Measurements from ENCODE around the gene TLR7. TPM values are rescaled to one million over a fixed set of nuclear protein-coding genes. Genes with fewer than 3 reads are reported as not detected.

The TLR7 gene
- total and polyA plus RNA-seq, 9 of the 15 experiments (the other 6 are each of a cell fraction or from before 2014, with no cell fraction given): 0.04 to 0.13 (median 0.07) TPM; not detected in 6

DNA sequence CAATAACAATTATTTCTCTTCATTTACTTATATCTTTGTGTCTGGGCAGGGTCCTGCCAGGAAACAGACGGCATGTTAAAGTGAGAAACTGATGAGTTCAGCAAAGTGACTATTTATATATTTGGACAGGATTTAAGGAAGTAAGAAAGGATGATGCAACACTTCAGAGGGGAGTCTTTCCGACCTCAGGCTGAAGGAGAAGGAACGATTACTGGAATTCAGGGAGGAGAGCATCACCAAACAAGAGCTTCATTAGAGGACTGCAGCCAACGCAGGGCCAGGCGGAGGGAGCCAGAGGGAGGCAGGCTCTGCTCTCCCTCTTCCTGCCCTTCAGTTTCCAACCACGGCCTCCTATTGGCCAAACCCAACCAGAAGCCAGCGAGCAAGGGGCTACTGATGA lies 1.5 kb upstream of the TLR7 start (continued):
- TF ChIP-seq CEBPB (tag; IDR thresholded peaks at IDR 0.05) (peak; percentile 71), RBBP5 (IDR thresholded peaks at IDR 0.05; ENCODE audit: borderline replicate concordance, insufficient read depth, low read length, poor library complexity, severe bottlenecking) (no peak), ZNF778 (CRISPR knock-in tag; IDR thresholded peaks at IDR 0.05) (no peak), ZNF764 (CRISPR knock-in tag; IDR thresholded peaks at IDR 0.05; ENCODE audit: low read depth) (no peak), STAT5B (CRISPR knock-in tag; IDR thresholded peaks at IDR 0.05) (no peak)
- TF ChIP-seq, protein P1, sequence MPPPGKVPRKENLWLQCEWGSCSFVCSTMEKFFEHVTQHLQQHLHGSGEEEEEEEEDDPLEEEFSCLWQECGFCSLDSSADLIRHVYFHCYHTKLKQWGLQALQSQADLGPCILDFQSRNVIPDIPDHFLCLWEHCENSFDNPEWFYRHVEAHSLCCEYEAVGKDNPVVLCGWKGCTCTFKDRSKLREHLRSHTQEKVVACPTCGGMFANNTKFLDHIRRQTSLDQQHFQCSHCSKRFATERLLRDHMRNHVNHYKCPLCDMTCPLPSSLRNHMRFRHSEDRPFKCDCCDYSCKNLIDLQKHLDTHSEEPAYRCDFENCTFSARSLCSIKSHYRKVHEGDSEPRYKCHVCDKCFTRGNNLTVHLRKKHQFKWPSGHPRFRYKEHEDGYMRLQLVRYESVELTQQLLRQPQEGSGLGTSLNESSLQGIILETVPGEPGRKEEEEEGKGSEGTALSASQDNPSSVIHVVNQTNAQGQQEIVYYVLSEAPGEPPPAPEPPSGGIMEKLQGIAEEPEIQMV (tag; conservative IDR thresholded peaks at IDR 0.05; ENCODE audit: low read depth): no peak

DNA sequence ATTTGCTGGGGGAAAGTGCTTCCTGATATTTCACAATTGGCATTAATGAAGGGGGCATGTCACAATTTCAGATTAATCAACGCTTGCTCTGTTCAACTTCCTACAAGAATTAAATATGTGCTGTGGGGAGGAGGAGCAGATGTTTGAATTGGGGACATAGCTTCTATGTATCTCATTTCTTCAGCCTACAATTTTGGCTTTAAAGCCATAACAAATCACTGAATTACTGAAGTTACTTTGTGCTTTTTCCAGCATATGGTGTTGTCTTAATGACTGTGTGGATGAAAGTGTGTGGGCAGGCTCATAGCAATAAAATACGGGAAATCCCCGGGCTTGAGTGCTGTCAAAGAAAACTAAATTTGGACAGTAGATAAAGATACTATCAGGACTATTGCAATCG lies 813 bp downstream of the TLR7 start:
- Histone ChIP-seq H3K79me2 (ENCODE audit: control insufficient read depth, insufficient read depth, low read length) (no peaks in the 10 kb centered on the region), H4K20me1 (replicated peaks; ENCODE audit: control insufficient read depth, insufficient read depth, low read length) (no peaks in the 10 kb centered on the region), H3K9me1 (ENCODE audit: control insufficient read depth, insufficient read depth, low read length) (no peaks in the 10 kb centered on the region), H3K4me2 (ENCODE audit: insufficient read depth, low read length) (no peak overlapping the region), H3K36me3 (ENCODE audit: control insufficient read depth, insufficient read depth, low read length) (no peaks in the 10 kb centered on the region), H3K4me3 (no peak overlapping the region), H3K9me3 (replicated peaks; ENCODE audit: control insufficient read depth, insufficient read depth, low read depth, low read length) (no peaks in the 10 kb centered on the region), H3K4me1 (replicated peaks in 1 of 2; ENCODE audit: control insufficient read depth in 2 of 2, insufficient read depth in 2 of 2, low read length in 2 of 2) (no peaks in the 10 kb centered on the region; a peak in 1 of 5 replicates), H3K27me3 (ENCODE audit: control insufficient read depth in 2 of 2, insufficient read depth in 2 of 2, low read length in 2 of 2) (peaks cover 0 to 7% of the 10 kb centered on the region in 2 experiments; a peak in 1 of 5 replicates), H3K9ac (ENCODE audit: insufficient read depth in 1 of 2, low read depth in 2 of 2, low read length in 2 of 2) (no peak overlapping the region), H2AFZ (ENCODE audit: low read depth, low read length) (no peak overlapping the region), H3K27ac (ENCODE audit: extremely low read depth, low read depth, low read length) (no peak overlapping the region)
- 3% methylated on average over 4 of the region's 4 CpGs for WGBS (ENCODE audit: insufficient coverage, low coverage, missing lambda C conversion rate)
- no TSS peak for BruUV-seq (replicated peaks)
- in situ Hi-C loops (cut with MboI): no loop called here
- DNase-seq (ENCODE audit: extremely low read depth in 1 of 4, low spot score in 3 of 4) (no peak), ATAC-seq (no peak), FAIRE-seq (no peak)
- intact Hi-C loops (cut with micrococcal nuclease): no loop called here
- ChIA-PET CTCF (ENCODE audit: low intra/inter-chr PET ratio) (no interaction called here), POLR2A (no interaction called here)
- TF ChIP-seq NR4A1 (CRISPR knock-in tag; IDR thresholded peaks at IDR 0.05): no peak
- no peak for TF ChIP-seq NR4A1 (tag; IDR thresholded peaks at IDR 0.05)
- no peak for TF ChIP-seq MEF2D (tag; conservative IDR thresholded peaks at IDR 0.05; ENCODE audit: low read depth)
- no peak for TF ChIP-seq GATAD2B (IDR thresholded peaks at IDR 0.05; ENCODE audit: borderline replicate concordance)
- TF ChIP-seq PPARD (CRISPR knock-in tag; IDR thresholded peaks at IDR 0.05): no peak
- TF ChIP-seq GABPB2 (CRISPR knock-in tag; conservative IDR thresholded peaks at IDR 0.05): no peak
- no peak for TF ChIP-seq CHCHD3 (CRISPR knock-in tag; IDR thresholded peaks at IDR 0.05)
- no peak for TF ChIP-seq HLTF (IDR thresholded peaks at IDR 0.05)
- TF ChIP-seq LARP7 (IDR thresholded peaks at IDR 0.05): no peak
- TF ChIP-seq, protein P2, sequence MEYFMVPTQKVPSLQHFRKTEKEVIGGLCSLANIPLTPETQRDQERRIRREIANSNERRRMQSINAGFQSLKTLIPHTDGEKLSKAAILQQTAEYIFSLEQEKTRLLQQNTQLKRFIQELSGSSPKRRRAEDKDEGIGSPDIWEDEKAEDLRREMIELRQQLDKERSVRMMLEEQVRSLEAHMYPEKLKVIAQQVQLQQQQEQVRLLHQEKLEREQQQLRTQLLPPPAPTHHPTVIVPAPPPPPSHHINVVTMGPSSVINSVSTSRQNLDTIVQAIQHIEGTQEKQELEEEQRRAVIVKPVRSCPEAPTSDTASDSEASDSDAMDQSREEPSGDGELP (CRISPR knock-in tag; IDR thresholded peaks at IDR 0.05; ENCODE audit: borderline replicate concordance): no peak
- TF ChIP-seq TCFL5 (CRISPR knock-in tag; conservative IDR thresholded peaks at IDR 0.05): no peak
- TF ChIP-seq BRF1 (IDR thresholded peaks at IDR 0.05; ENCODE audit: borderline replicate concordance, extremely low read depth, insufficient read length): no peak
- TF ChIP-seq, protein P3, sequence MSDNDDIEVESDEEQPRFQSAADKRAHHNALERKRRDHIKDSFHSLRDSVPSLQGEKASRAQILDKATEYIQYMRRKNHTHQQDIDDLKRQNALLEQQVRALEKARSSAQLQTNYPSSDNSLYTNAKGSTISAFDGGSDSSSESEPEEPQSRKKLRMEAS (CRISPR knock-in tag; IDR thresholded peaks at IDR 0.05): no peak
